RWPE1 (cell line): ENCODE measurements around the gene SMAD2.
"Not testable (repeated sequence)": the region's sequence is repeated elsewhere in the genome, so short reads cannot be mapped to it uniquely, and the experiment has no call there.

Experiments used
- CTCF ChIA-PET: fragments of 350-600 bp; sonication (Branson Sonifier 250); formaldehyde crosslinking; extraction: SDS; loops from one replicate; lab custom pipeline; 2021; lab: Yijun Ruan, JAX
- POLR2A ChIA-PET: fragments of 400-600 bp; formaldehyde crosslinking; extraction: SDS; loops from one replicate; lab custom pipeline; 2020; ENCODE audit warnings: antibody characterized with exemption; ENCODE audit not compliant: low non-redundant PET; lab: Yijun Ruan, JAX
- DNase-seq: peaks from one replicate; pipeline ENCODE4 v3.0.0; 2012; ENCODE audit warnings: low spot score
- H3K27ac ChIP-seq: fragments of 450-650 bp; 2 replicates; pipeline ENCODE4 v1.5.1; 2017
- CTCF ChIP-seq: fragments of 450-650 bp; conservative IDR thresholded peaks from 2 replicates; pipeline ENCODE4 v1.5.1; 2017; ENCODE audit warnings: low read depth, mild to moderate bottlenecking

SMAD2 gene

GRCh38 chr18:47771922-47772321 lies 158.5 kb downstream of the SMAD2 start:
- ChIA-PET POLR2A (no interaction called here), CTCF (interaction anchor here (0.6 to 0.7 kb wide), 2 partner anchors 16 to 1551 kb away, joined by 3 read pairs; no protein-coding TSS in a partner anchor)
- DNase-seq = no peak
- no peak for TF ChIP-seq CTCF
- H3K27ac ChIP-seq = no peak overlapping the region

- H3K27ac ChIP-seq = no peak overlapping the region
- ChIA-PET CTCF (no interaction called here), POLR2A (no interaction called here)
- DNase-seq = no peak
- TF ChIP-seq CTCF = no peak
These were observed 162.8 kb downstream of the SMAD2 start for GRCh38 chr18:47767699-47768098.

DNA sequence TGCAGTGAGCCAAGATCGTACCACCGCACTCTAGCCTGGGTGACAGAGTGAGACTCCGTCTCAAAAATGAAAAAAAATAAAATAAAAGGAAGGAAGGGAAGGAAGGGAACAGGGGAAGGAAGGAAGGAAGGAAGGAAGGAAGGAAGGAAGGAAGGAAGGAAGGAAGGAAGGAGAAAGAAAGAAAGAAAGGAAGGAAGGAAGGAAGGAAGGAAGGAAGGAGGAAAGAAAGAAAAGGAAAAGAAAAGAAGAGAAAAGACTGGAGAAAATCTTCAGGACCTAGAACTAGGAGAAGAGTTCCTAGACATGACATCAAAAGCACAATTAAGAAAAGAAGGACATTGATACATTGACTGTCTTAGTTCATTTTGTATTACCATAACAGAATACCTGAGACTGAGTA lies 163.3 kb downstream of the SMAD2 start:
- H3K27ac ChIP-seq, CTCF ChIA-PET, DNase-seq, POLR2A ChIA-PET: not testable (repeated sequence)
